Measurements from ENCODE around the gene GPLD1.
"Not testable (repeated sequence)": the region's sequence is repeated elsewhere in the genome, so short reads cannot be mapped to it uniquely, and the experiment has no call there.

Gene GPLD1

GRCh38 chr6:24436979-24437378, 52.4 kb downstream of the GPLD1 start:
- no peak for DNase-seq
- in situ Hi-C loops (cut with HindIII; ENCODE audit: low pct_ligation_motif_present, low pct_unique_long_range_greater_than_20kb, low sequenced_read_pairs): no loop called here

GRCh38 chr6:24432611-24433010, 56.8 kb downstream of the GPLD1 start:
- in situ Hi-C loops (cut with HindIII; ENCODE audit: low pct_ligation_motif_present, low pct_unique_long_range_greater_than_20kb, low sequenced_read_pairs): no loop called here

GRCh38 chr6:24431045-24431451, 58.3 kb downstream of the GPLD1 start:
- in situ Hi-C loops (cut with HindIII; ENCODE audit: low pct_ligation_motif_present, low pct_unique_long_range_greater_than_20kb, low sequenced_read_pairs): no loop called here

More at GRCh38 chr6:24432611-24433010, 56.8 kb downstream of the GPLD1 start:
- no peak for DNase-seq

GRCh38 chr6:24430086-24430485, 59.3 kb downstream of the GPLD1 start:
- in situ Hi-C loops (cut with HindIII; ENCODE audit: low pct_ligation_motif_present, low pct_unique_long_range_greater_than_20kb, low sequenced_read_pairs): no loop called here
- no peak for DNase-seq

More at GRCh38 chr6:24431045-24431451, 58.3 kb downstream of the GPLD1 start:
- DNase-seq: peak; percentile 57

GRCh38 chr6:24429146-24429545, 60.2 kb downstream of the GPLD1 start:
- in situ Hi-C loops (cut with HindIII; ENCODE audit: low pct_ligation_motif_present, low pct_unique_long_range_greater_than_20kb, low sequenced_read_pairs): no loop called here
- no peak for DNase-seq

GRCh38 chr6:24428615-24429014, 60.8 kb downstream of the GPLD1 start:
- in situ Hi-C loops (cut with HindIII; ENCODE audit: low pct_ligation_motif_present, low pct_unique_long_range_greater_than_20kb, low sequenced_read_pairs): no loop called here
- no peak for DNase-seq

GRCh38 chr6:24426729-24427446, 62.5 kb downstream of the GPLD1 start:
- in situ Hi-C loops (cut with HindIII; ENCODE audit: low pct_ligation_motif_present, low pct_unique_long_range_greater_than_20kb, low sequenced_read_pairs): no loop called here
- no peak for DNase-seq

GRCh38 chr6:24425091-24425490, 64.3 kb downstream of the GPLD1 start:
- in situ Hi-C loops (cut with HindIII; ENCODE audit: low pct_ligation_motif_present, low pct_unique_long_range_greater_than_20kb, low sequenced_read_pairs): no loop called here
- no peak for DNase-seq

- in situ Hi-C loops (cut with HindIII; ENCODE audit: low pct_ligation_motif_present, low pct_unique_long_range_greater_than_20kb, low sequenced_read_pairs): no loop called here
- DNase-seq: no peak
Observed at GRCh38 chr6:24419526-24419925, 69.9 kb downstream of the GPLD1 start.

- DNase-seq: no peak
- in situ Hi-C loops (cut with HindIII; ENCODE audit: low pct_ligation_motif_present, low pct_unique_long_range_greater_than_20kb, low sequenced_read_pairs): no loop called here
Observed at GRCh38 chr6:24415753-24416152, 73.6 kb downstream of the GPLD1 start.

- DNase-seq; in situ Hi-C loops (cut with HindIII; ENCODE audit: low pct_ligation_motif_present, low pct_unique_long_range_greater_than_20kb, low sequenced_read_pairs): not testable (repeated sequence)
Observed at GRCh38 chr6:24414531-24414930, 74.8 kb downstream of the GPLD1 start.

- no peak for DNase-seq
- in situ Hi-C loops (cut with HindIII; ENCODE audit: low pct_ligation_motif_present, low pct_unique_long_range_greater_than_20kb, low sequenced_read_pairs): no loop called here
Observed at GRCh38 chr6:24412294-24412693, 77.1 kb downstream of the GPLD1 start.

- no peak for DNase-seq
- in situ Hi-C loops (cut with HindIII; ENCODE audit: low pct_ligation_motif_present, low pct_unique_long_range_greater_than_20kb, low sequenced_read_pairs): no loop called here
Observed at GRCh38 chr6:24410622-24411021, 78.8 kb downstream of the GPLD1 start.

- no peak for DNase-seq
- in situ Hi-C loops (cut with HindIII; ENCODE audit: low pct_ligation_motif_present, low pct_unique_long_range_greater_than_20kb, low sequenced_read_pairs): no loop called here
Observed at GRCh38 chr6:24408719-24409410, 80.5 kb downstream of the GPLD1 start.

GRCh38 chr6:24405262-24405661, 84.1 kb downstream of the GPLD1 start:
- no peak for DNase-seq
- in situ Hi-C loops (cut with HindIII; ENCODE audit: low pct_ligation_motif_present, low pct_unique_long_range_greater_than_20kb, low sequenced_read_pairs): no loop called here

GRCh38 chr6:24403501-24403824, 85.9 kb downstream of the GPLD1 start:
- in situ Hi-C loops (cut with HindIII; ENCODE audit: low pct_ligation_motif_present, low pct_unique_long_range_greater_than_20kb, low sequenced_read_pairs): no loop called here
- DNase-seq: no peak

GRCh38 chr6:24402697-24403500, 86.5 kb downstream of the GPLD1 start, which contains the start of gene MRS2:
MRS2 (plus strand) TSS chr6:24402936; CDS start chr6:24403047, 111 bp downstream.
- peak; percentile 78 for DNase-seq
- in situ Hi-C loops (cut with HindIII; ENCODE audit: low pct_ligation_motif_present, low pct_unique_long_range_greater_than_20kb, low sequenced_read_pairs): no loop called here

GRCh38 chr6:24401458-24401857, 87.9 kb downstream of the GPLD1 start:
- no peak for DNase-seq
- in situ Hi-C loops (cut with HindIII; ENCODE audit: low pct_ligation_motif_present, low pct_unique_long_range_greater_than_20kb, low sequenced_read_pairs): no loop called here

Data from ACHN (cell line).